GM19193 (cell line): ENCODE data around the gene MPP2.

Experiments used
- POLR2A ChIP-seq: IDR thresholded peaks from 4 replicates; pipeline ENCODE4 v1.6.1; 2011; ENCODE audit not compliant: insufficient read depth, insufficient read length; ENCODE audit errors: extremely low read depth

MPP2 gene, protein sequence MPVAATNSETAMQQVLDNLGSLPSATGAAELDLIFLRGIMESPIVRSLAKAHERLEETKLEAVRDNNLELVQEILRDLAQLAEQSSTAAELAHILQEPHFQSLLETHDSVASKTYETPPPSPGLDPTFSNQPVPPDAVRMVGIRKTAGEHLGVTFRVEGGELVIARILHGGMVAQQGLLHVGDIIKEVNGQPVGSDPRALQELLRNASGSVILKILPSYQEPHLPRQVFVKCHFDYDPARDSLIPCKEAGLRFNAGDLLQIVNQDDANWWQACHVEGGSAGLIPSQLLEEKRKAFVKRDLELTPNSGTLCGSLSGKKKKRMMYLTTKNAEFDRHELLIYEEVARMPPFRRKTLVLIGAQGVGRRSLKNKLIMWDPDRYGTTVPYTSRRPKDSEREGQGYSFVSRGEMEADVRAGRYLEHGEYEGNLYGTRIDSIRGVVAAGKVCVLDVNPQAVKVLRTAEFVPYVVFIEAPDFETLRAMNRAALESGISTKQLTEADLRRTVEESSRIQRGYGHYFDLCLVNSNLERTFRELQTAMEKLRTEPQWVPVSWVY

GRCh38 chr17:43907425-43907981 lies at the start of gene MPP2:
Gene MPP2 (minus strand): TSS chr17:43907536. CDS start chr17:43904460, 3,076 bp downstream.
- TF ChIP-seq POLR2A = no peak

DNA sequence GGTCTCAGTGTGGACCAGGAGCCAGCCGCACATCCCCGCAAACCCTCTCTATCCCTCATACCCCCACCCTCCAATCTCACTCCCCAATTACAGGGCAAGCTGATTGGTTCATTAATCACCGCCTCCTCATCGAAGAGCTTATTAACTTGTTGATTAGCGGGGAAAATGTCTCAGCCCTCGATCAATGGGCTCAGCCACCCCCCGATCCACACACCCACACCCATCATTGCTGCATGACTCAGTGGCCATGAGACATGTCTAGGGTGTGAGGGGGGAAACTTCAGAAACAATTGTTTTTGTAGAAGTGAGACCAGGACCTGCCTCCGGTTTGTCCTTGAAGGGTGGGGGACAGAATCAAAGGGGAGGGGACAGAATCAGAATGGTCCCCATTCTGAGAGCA lies 48.9 kb upstream of the MPP2 start:
- TF ChIP-seq POLR2A = no peak

DNA sequence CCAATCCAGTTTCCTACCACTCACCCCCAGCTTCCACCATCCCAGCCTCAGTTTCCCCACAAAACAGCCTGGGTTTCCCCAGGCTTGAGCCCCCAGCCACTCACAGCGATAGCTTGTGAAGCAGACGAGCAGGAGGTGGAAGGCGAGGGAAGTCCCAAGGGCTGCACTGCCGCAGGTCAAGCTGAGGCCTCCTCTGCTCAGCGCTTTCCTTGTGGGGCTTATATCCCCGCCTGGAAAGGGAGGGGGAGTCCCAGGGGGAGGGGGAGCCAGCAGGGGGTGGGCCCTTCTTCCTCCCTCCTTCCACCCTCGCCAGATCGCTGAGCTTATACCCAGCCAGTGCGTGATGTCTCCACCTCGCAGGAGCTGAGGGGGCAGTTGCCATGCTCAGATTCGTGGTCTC lies 46.4 kb upstream of the MPP2 start, which contains the start of gene PYY:
TSS of gene PYY (minus strand) at position 195 of the 400 bp plus-strand sequence. CDS start 457 bp downstream, outside the sequence.
- TF ChIP-seq POLR2A = no peak

DNA sequence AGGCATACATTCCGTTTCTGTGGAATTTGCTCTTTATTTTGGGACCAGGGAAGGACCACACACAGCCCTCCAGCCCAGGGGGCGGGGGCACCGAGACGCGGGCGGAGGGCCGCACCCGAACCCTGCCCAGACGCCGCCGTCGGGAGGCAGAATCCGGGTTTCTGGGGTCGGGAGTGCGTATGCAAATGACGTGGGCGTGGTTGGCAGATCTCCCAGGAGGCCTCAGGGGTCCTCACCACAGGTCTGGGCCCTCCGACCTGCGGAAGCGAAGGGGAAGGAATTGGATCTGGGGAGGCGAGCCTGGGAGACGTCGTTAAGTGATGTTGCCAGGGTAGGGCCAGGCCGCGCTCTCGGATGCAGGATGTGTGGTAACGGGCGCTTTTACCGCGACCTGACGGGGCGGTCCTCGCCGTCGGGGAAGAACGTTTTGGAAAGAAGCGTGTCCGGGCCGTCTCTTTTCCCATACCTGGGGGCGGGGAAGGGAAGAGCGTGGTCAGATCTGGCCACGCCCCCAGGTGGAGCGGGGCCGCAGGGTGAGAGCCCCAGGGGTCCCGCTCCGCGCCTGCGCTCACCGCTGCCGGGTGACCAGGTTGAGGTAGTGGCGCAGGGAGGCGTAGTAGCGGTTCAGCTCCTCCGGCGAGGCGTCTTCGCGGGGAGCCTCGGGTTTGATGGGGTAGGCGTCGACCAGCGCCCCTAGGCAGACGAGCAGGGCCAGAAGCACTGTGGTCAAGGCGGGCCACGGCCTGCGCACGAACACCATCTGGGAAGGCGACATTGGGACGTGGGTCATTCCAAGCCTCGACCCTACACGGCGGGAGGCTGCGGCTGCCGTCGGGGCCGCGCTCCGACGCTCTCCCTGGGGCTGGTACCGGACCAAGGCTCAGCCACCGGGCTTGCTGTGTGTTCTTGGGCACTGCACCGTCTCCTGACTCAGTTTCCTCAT lies 45.7 kb upstream of the MPP2 start:
- TF ChIP-seq POLR2A = no peak

- TF ChIP-seq POLR2A = no peak
Observed at GRCh38 chr17:43952351-43952723, 45.0 kb upstream of the MPP2 start.

DNA sequence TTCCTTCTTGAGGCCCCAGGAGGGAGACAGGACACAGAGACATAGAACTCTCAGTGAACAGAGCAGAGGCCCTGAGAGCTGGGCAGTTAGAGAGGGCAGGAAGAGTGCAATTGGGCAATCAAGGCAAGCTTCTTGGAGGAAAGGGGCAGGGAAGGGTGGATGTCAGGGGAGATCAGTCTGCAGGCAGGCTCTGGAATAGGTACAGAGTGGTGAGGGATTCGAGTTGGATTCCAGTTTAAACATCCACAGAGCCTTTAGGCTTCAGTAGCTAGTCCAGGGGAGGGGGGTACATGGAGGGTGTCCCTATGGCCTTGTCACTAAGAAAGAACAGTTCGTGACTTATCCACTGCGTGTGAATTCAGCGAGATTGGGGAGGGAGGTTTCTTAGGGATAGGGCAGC lies 44.4 kb upstream of the MPP2 start:
- TF ChIP-seq POLR2A = no peak

- TF ChIP-seq POLR2A = no peak
Observed at GRCh38 chr17:43950554-43950953, 43.2 kb upstream of the MPP2 start.

DNA sequence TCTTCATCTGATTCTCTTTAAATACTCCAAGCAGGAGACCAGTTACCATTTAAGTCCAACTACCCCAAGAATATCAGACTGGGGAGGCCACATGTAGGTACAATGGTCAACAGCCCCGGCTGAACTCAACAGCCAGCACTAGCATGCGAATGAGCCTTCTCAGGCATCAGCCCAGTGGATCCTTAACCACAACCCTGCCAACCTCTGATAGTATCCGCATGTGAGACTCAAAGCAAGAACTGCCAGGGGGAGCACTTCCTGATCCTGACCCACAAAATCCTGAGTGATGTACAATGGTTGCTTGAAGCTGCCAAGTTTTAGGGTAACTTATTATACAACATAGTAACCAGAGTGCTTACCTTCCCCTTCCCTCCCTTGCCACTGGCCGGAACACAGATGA lies 42.4 kb upstream of the MPP2 start:
- no peak for TF ChIP-seq POLR2A

- no peak for TF ChIP-seq POLR2A
Observed at GRCh38 chr17:43946781-43947180, 39.4 kb upstream of the MPP2 start.

DNA sequence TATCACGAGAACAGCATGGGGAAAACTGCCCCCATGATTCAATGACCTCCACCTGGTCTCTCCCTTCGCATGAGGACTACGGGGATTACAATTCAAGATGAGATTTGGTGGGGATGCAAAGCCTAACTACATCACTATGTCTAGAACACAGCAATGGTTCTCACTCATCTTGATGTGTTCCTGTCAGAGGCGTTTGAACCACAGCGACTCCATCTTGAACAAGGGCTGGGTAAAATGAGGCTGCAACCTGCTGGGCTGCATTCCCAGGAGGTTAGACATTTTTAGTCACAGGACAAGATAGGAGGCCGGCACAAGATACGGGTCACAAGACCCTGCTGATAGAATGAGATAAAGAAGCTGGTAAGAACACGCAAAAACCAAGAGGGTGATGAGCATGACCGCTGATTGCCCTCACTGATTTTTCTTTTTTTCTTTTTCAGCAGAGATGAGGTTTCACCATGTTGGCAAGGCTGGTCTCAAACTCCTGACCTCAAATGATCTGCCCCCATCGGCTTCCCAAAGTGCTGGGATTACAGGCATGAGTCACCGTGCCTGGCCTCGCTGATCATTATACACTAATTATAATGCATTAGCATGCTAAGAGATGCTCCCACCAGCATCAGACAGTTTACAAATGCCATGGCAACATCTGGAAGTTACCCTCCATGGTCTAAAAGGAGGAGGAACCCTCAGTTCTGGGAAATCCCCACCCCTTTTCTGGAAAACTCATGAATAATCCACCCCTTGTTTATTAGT lies 37.9 kb upstream of the MPP2 start:
- TF ChIP-seq POLR2A = no peak

- TF ChIP-seq POLR2A = no peak
Observed at GRCh38 chr17:43942051-43942685, 34.8 kb upstream of the MPP2 start, which contains the start of gene PPY. Gene PPY (minus strand): TSS chr17:43942476. CDS start chr17:43941654, 822 bp downstream.

- no peak for TF ChIP-seq POLR2A
Observed at GRCh38 chr17:43940630-43941029, 33.3 kb upstream of the MPP2 start.

GRCh38 chr17:43939886-43940285 lies 32.5 kb upstream of the MPP2 start:
- no peak for TF ChIP-seq POLR2A

- no peak for TF ChIP-seq POLR2A
Observed at GRCh38 chr17:43938838-43939182, 31.5 kb upstream of the MPP2 start.
